ENCODE results near the gene ZCCHC2. TPM values are rescaled to one million over a fixed set of nuclear protein-coding genes. Genes with fewer than 3 reads are reported as not detected.

The ZCCHC2 gene
- total and polyA plus RNA-seq, 2 of the 8 experiments (the other 6 are each of a cell fraction or from before 2014, with no cell fraction given): 13.5 to 18.6 TPM

- TF ChIP-seq RXRA (IDR thresholded peaks at IDR 0.05; ENCODE audit: insufficient read depth, low read depth, low read length): no peak
- TF ChIP-seq MAX (IDR thresholded peaks at IDR 0.05): peak; percentile 74
- no peak for TF ChIP-seq CHD1 (IDR thresholded peaks at IDR 0.05; ENCODE audit: low read depth, low read length)
- no peak for TF ChIP-seq BRCA1 (IDR thresholded peaks at IDR 0.05; ENCODE audit: low read depth, low read length)
- TF ChIP-seq CHD7 (IDR thresholded peaks at IDR 0.05; ENCODE audit: insufficient replicate concordance, low read length): no peak
- TF ChIP-seq JUN (IDR thresholded peaks at IDR 0.05; ENCODE audit: low read depth, low read length): no peak
- no peak for TF ChIP-seq CTBP2 (IDR thresholded peaks at IDR 0.05; ENCODE audit: borderline replicate concordance, insufficient read depth, insufficient read length, low read length)
- TF ChIP-seq ZNF274 (IDR thresholded peaks at IDR 0.05; ENCODE audit: borderline replicate concordance, extremely low read depth, low read length): no peak
- 0 out of 2 replicates have a peak, but pooled peaks have one; percentile 61 for TF ChIP-seq RBBP5 (IDR thresholded peaks at IDR 0.05; ENCODE audit: borderline replicate concordance, low read depth, low read length)
- no peak for TF ChIP-seq GABPA (IDR thresholded peaks at IDR 0.05; ENCODE audit: borderline replicate concordance, insufficient read depth, low read length)
These were observed 88.0 kb downstream of the ZCCHC2 start (continued) for GRCh38 chr18:62610701-62611411.
